Kidney (tissue), 14 donors: Measurements from ENCODE around the gene FAM32A. TPM values are rescaled to one million over a fixed set of nuclear protein-coding genes. Genes with fewer than 3 reads are reported as not detected.

ENCODE experiments used
- DNase-seq, 5 donors: peaks; one replicate each; pipeline ENCODE4 v3.0.0-alpha.2; 2013 to 2020
- FAIRE-seq: peaks from 2 replicates; lab custom pipeline; 2012; peaks lifted over from hg19 to GRCh38; lab: Jason Lieb, UNC
- H3K27ac ChIP-seq, 2 donors: one replicate each; pipeline ENCODE4 v1.7.0; 2013; ENCODE audit warnings: low read depth in 2 of 2, low read length in 2 of 2, inconsistent platforms in 1 of 2
- H3K27me3 ChIP-seq: one replicate; pipeline ENCODE4 v1.7.1; 2013; ENCODE audit warnings: low read length, inconsistent platforms; ENCODE audit not compliant: control insufficient read depth, insufficient read depth
- H3K36me3 ChIP-seq, 3 donors: one replicate each; pipeline versions ENCODE4 v1.7.0 to v1.7.1; 2013; ENCODE audit warnings: low read length in 3 of 3, control low read depth in 1 of 3, inconsistent platforms in 1 of 3; ENCODE audit not compliant: insufficient read depth in 3 of 3, control insufficient read depth in 2 of 3
- H3K4me1 ChIP-seq, 3 donors: one replicate each; pipeline versions ENCODE4 v1.7.0 to v1.7.1; 2013; ENCODE audit warnings: low read length in 3 of 3, inconsistent platforms in 1 of 3, low read depth in 1 of 3; ENCODE audit not compliant: control insufficient read depth in 2 of 3, insufficient read depth in 2 of 3
- H3K4me3 ChIP-seq, 3 donors: one replicate each; pipeline versions ENCODE4 v1.7.0 to v1.8.1; 2013; ENCODE audit warnings: low read length in 3 of 3, control low read depth in 1 of 3, inconsistent platforms in 1 of 3
- H3K9ac ChIP-seq, 3 donors: one replicate each; pipeline versions ENCODE4 v1.7.0 to v1.7.1; 2013; ENCODE audit warnings: low read length in 3 of 3, control low read depth in 1 of 3, inconsistent platforms in 1 of 3
- H3K9me3 ChIP-seq, 3 donors: one replicate each; pipeline versions ENCODE4 v1.7.0 to v1.7.1; 2013; ENCODE audit warnings: low read length in 3 of 3, control low read depth in 1 of 3, inconsistent platforms in 1 of 3; ENCODE audit not compliant: control insufficient read depth in 2 of 3, insufficient read depth in 1 of 3
- intact Hi-C: fragments of 100-400 bp; cut with DNase I; formaldehyde crosslinking; loops from one replicate; pipeline ENCODE4 v1.11.1; 2022
- polyA plus RNA-seq: library from polyadenylated mRNA; stranded (reverse); fragments of 350-450 nt; fragmentation: Illumina TruSeq; extraction: RNeasy Lipid Tissue Mini Kit (QIAGEN cat#74804); gene quantifications from one replicate; pipeline ENCODE4 v1.2.3, GENCODE V29; 2014; ENCODE audit warnings: low read depth, low replicate concordance; ENCODE audit not compliant: insufficient read depth
- total RNA-seq: library from RNA; stranded (reverse); fragmentation: NEBNext Ultra II Directional; extraction: Animal tissue kit (Norgen Biotek cat#: 25700); gene quantifications from one replicate; pipeline ENCODE4 v1.2.1, GENCODE V29; 2021
- TF ChIP-seq, protein P1 (sequence below): IDR thresholded peaks from 3 replicates; pipeline ENCODE4 v1.5.1; 2012; ENCODE audit warnings: mild to moderate bottlenecking, moderate library complexity, borderline replicate concordance; ENCODE audit not compliant: insufficient read depth; ENCODE audit errors: extremely low read depth
- donor health status: control.
- donor health status: control.
- donor health status: control.
- donor health status: control.
- donor health status: control.
- donor health status: DM: yes; HTN: yes; CAD: no.
- donor health status: Normal renal cell carcinoma (clear cell type).

Gene FAM32A
- total and polyA plus RNA-seq, 2 donors from 2014 or later, result 53.5 to 105 TPM

GRCh38 chr19:16146112-16146511 lies 39.1 kb upstream of the FAM32A start:
- Histone ChIP-seq H3K9ac (no peak overlapping the region), H3K9me3 (no peaks in the 10 kb centered on the region), H3K27ac (no peak overlapping the region), H3K27me3 (no peaks in the 10 kb centered on the region), H3K36me3 (no peaks in the 10 kb centered on the region), H3K4me1 (no peaks in the 10 kb centered on the region), H3K4me3 (no peak overlapping the region)
- FAIRE-seq (no peak), DNase-seq (no peak)
- TF ChIP-seq, protein P1, sequence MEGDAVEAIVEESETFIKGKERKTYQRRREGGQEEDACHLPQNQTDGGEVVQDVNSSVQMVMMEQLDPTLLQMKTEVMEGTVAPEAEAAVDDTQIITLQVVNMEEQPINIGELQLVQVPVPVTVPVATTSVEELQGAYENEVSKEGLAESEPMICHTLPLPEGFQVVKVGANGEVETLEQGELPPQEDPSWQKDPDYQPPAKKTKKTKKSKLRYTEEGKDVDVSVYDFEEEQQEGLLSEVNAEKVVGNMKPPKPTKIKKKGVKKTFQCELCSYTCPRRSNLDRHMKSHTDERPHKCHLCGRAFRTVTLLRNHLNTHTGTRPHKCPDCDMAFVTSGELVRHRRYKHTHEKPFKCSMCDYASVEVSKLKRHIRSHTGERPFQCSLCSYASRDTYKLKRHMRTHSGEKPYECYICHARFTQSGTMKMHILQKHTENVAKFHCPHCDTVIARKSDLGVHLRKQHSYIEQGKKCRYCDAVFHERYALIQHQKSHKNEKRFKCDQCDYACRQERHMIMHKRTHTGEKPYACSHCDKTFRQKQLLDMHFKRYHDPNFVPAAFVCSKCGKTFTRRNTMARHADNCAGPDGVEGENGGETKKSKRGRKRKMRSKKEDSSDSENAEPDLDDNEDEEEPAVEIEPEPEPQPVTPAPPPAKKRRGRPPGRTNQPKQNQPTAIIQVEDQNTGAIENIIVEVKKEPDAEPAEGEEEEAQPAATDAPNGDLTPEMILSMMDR, result no peak
- intact Hi-C loops, result no loop called here

GRCh38 chr19:16148443-16149229 lies 36.6 kb upstream of the FAM32A start:
- intact Hi-C loops, result no loop called here
- DNase-seq (no peak), FAIRE-seq (no peak)
- no peak overlapping the region for H3K4me3 ChIP-seq
- no peaks in the 10 kb centered on the region for H3K36me3 ChIP-seq
- H3K4me1 ChIP-seq, result no peaks in the 10 kb centered on the region
- no peaks in the 10 kb centered on the region for H3K9me3 ChIP-seq
- H3K9ac ChIP-seq, result no peak overlapping the region
- H3K27me3 ChIP-seq, result no peaks in the 10 kb centered on the region
- no peak overlapping the region for H3K27ac ChIP-seq
- TF ChIP-seq, protein P1, result no peak

- no peak overlapping the region for H3K9ac ChIP-seq
- TF ChIP-seq, protein P1, result no peak
- H3K9me3 ChIP-seq, result no peaks in the 10 kb centered on the region
- intact Hi-C loops, result no loop called here
- no peaks in the 10 kb centered on the region for H3K27me3 ChIP-seq
- DNase-seq (no peak), FAIRE-seq (no peak)
- no peaks in the 10 kb centered on the region for H3K4me1 ChIP-seq
- H3K27ac ChIP-seq, result no peak overlapping the region
- H3K4me3 ChIP-seq, result no peak overlapping the region
- no peaks in the 10 kb centered on the region for H3K36me3 ChIP-seq
Measured at GRCh38 chr19:16153582-16154336, 31.5 kb upstream of the FAM32A start.
